H1 (cell line): Measurements from ENCODE around the gene TAF1B. TPM values are rescaled to one million over a fixed set of nuclear protein-coding genes. Genes with fewer than 3 reads are reported as not detected.

Experiments used
- ATF3 ChIP-seq: IDR thresholded peaks from 2 replicates; pipeline ENCODE4 v1.6.1; 2011; ENCODE audit warnings: low read depth, mild to moderate bottlenecking, low read length; ENCODE audit not compliant: insufficient read depth
- BCL11A ChIP-seq, 2 experiments: IDR thresholded peaks; one replicate each; pipeline ENCODE4 v1.6.1; 2011; ENCODE audit warnings: low read depth in 2 of 2, low read length in 2 of 2, mild to moderate bottlenecking in 2 of 2
- CBX8 ChIP-seq: fragments of 300-800, 300-1000 bp; sonication (generic); IDR thresholded peaks from 2 replicates; pipeline ENCODE4 v1.7.1; 2016; ENCODE audit warnings: low read depth, low read length, borderline replicate concordance
- CHD1 ChIP-seq: IDR thresholded peaks from 2 replicates; pipeline ENCODE4 v1.6.1; 2012; ENCODE audit warnings: low read depth, low read length, improper control_type of control experiment
- EGR1 ChIP-seq: IDR thresholded peaks from 2 replicates; pipeline ENCODE4 v1.6.1; 2011; ENCODE audit warnings: low read depth, low read length, borderline replicate concordance
- EP300 ChIP-seq, 2 experiments: IDR thresholded peaks; 1 replicate in 1 of 2; 2 replicates in 1 of 2; pipeline ENCODE4 v1.6.1; 2011 to 2012; ENCODE audit warnings: low read depth in 2 of 2, low read length in 2 of 2, mild to moderate bottlenecking in 2 of 2, borderline replicate concordance in 1 of 2, inconsistent platforms in 1 of 2, moderate library complexity in 1 of 2
- GABPA ChIP-seq: IDR thresholded peaks from 2 replicates; pipeline ENCODE4 v1.6.1; 2011; ENCODE audit warnings: mild to moderate bottlenecking, low read length, moderate library complexity, borderline replicate concordance; ENCODE audit not compliant: insufficient read depth
- GTF2F1 ChIP-seq: IDR thresholded peaks from 2 replicates; pipeline ENCODE4 v1.6.1; 2012; ENCODE audit warnings: low read depth, low read length, improper control_type of control experiment, borderline replicate concordance
- HDAC2 ChIP-seq, 2 experiments: fragments of 300-600 bp in 1 of 2; sonication (generic) in 1 of 2; IDR thresholded peaks; 2 replicates each; pipeline ENCODE4 v1.6.1; 2011 to 2012; ENCODE audit warnings: low read depth in 2 of 2, low read length in 2 of 2, mild to moderate bottlenecking in 2 of 2, moderate library complexity in 2 of 2, borderline replicate concordance in 1 of 2, inconsistent platforms in 1 of 2
- JUN ChIP-seq: IDR thresholded peaks from 2 replicates; pipeline ENCODE4 v1.6.1; 2011; ENCODE audit warnings: low read depth, mild to moderate bottlenecking, improper control_type of control experiment, low read length
- JUND ChIP-seq: IDR thresholded peaks from 2 replicates; pipeline ENCODE4 v1.6.1; 2011; ENCODE audit warnings: mild to moderate bottlenecking, improper control_type of control experiment, low read length
- KDM5A ChIP-seq: fragments of 200-600 bp; IDR thresholded peaks from 2 replicates; pipeline ENCODE4 v1.7.1; 2012; ENCODE audit warnings: mild to moderate bottlenecking, low read length, inconsistent platforms, mixed read lengths
- MAFK ChIP-seq: IDR thresholded peaks from 2 replicates; pipeline ENCODE4 v1.6.1; 2012; ENCODE audit warnings: low read depth, mild to moderate bottlenecking, improper control_type of control experiment, low read length
- NRF1 ChIP-seq: IDR thresholded peaks from 2 replicates; pipeline ENCODE4 v1.6.1; 2011; ENCODE audit warnings: mild to moderate bottlenecking, low read depth, low read length, improper control_type of control experiment
- PHF8 ChIP-seq: fragments of 200-600 bp; sonication (generic); conservative IDR thresholded peaks from 2 replicates; pipeline ENCODE4 v1.7.1; 2012; ENCODE audit warnings: low read depth, mild to moderate bottlenecking, inconsistent platforms, low read length, moderate library complexity
- POLR2AphosphoS5 ChIP-seq: IDR thresholded peaks from 2 replicates; pipeline ENCODE4 v1.6.1; 2011; ENCODE audit warnings: low read depth, low read length
- RAD21 ChIP-seq, 2 experiments: IDR thresholded peaks in 1 of 2; conservative IDR thresholded peaks in 1 of 2; 2 replicates each; pipeline ENCODE4 v1.6.1; 2011; ENCODE audit warnings: low read depth in 2 of 2, low read length in 2 of 2, improper control_type of control experiment in 1 of 2, inconsistent platforms in 1 of 2, mild to moderate bottlenecking in 1 of 2, moderate library complexity in 1 of 2
- RFX5 ChIP-seq: IDR thresholded peaks from 2 replicates; pipeline ENCODE4 v1.6.1; 2011; ENCODE audit warnings: low read depth, low read length, improper control_type of control experiment, borderline replicate concordance
- RXRA ChIP-seq: IDR thresholded peaks from 2 replicates; pipeline ENCODE4 v1.6.1; 2011; ENCODE audit warnings: low read depth, mild to moderate bottlenecking, low read length, moderate library complexity; ENCODE audit not compliant: insufficient read depth
- SP2 ChIP-seq: IDR thresholded peaks from 2 replicates; pipeline ENCODE4 v1.6.1; 2012; ENCODE audit warnings: mild to moderate bottlenecking, low read length, inconsistent platforms
- TBP ChIP-seq: IDR thresholded peaks from 2 replicates; pipeline ENCODE4 v1.6.1; 2011; ENCODE audit warnings: low read depth, low read length, improper control_type of control experiment
- TCF12 ChIP-seq: IDR thresholded peaks from 2 replicates; pipeline ENCODE4 v1.6.1; 2011; ENCODE audit warnings: low read depth, mild to moderate bottlenecking, low read length
- ZNF274 ChIP-seq: IDR thresholded peaks from 2 replicates; pipeline ENCODE4 v1.7.0; 2012; ENCODE audit warnings: low read length, borderline replicate concordance; ENCODE audit errors: extremely low read depth
- polyA plus RNA-seq, 7 experiments: library from polyadenylated mRNA; depleted of rRNA in 3 of 7; stranded (reverse) in 5 of 7; unstranded in 2 of 7; fragments of >200 nt in 5 of 7; fragments of 200-250 nt in 2 of 7; gene quantifications; 1 replicate in 5 of 7; 2 replicates in 1 of 7; 4 replicates in 1 of 7; pipeline versions ENCODE4 v1.2.1 to v1.2.3, GENCODE V29; 2011 to 2013; ENCODE audit warnings: missing spikeins in 2 of 7, mixed read lengths in 2 of 7
- total RNA-seq: library from RNA; stranded (reverse); fragmentation: NEBNext Ultra II Directional; extraction: Animal tissue kit (Norgen Biotek cat#: 25700); gene quantifications from 2 replicates; pipeline ENCODE4 v1.2.1, GENCODE V29; 2021

TAF1B gene
- total and polyA plus RNA-seq, 2 of the 8 experiments (the other 6 are each of a cell fraction or from before 2014, with no cell fraction given) = 6.6 to 25.2 TPM

- TF ChIP-seq TBP (no peak), RXRA (peak; percentile 63; the same call in 1 of the 2 replicates), EP300 (IDR thresholded peaks at IDR 0.05; ENCODE audit: borderline replicate concordance in 1 of 2, low read depth in 2 of 2, low read length in 2 of 2) (no peak), BCL11A (IDR thresholded peaks at IDR 0.05; ENCODE audit: low read depth in 2 of 2, low read length in 2 of 2) (no peak), CHD1 (no peak), TCF12 (no peak), NRF1 (no peak), KDM5A (no peak), RAD21 (IDR thresholded peaks at IDR 0.05 in 1 of 2, conservative IDR thresholded peaks at IDR 0.05 in 1 of 2; ENCODE audit: low read depth in 2 of 2, low read length in 2 of 2) (peak; percentile 91 to 94), PHF8 (no peak), MAFK (no peak), SP2 (no peak), JUN (no peak), POLR2AphosphoS5 (no peak), CBX8 (no peak), GABPA (peak; percentile 66; the same call in 1 of the 2 replicates), RFX5 (no peak), HDAC2 (IDR thresholded peaks at IDR 0.05; ENCODE audit: borderline replicate concordance in 1 of 2, low read depth in 2 of 2, low read length in 2 of 2) (no peak), ATF3 (no peak), GTF2F1 (no peak), EGR1 (no peak), ZNF274 (no peak), JUND (no peak)
Observed at GRCh38 chr2:9799729-9800632, 43.3 kb upstream of the TAF1B start (continued).
